NCI-H1436 (cell line): ENCODE results near the gene TCF7.
A peak's percentile ranks its signal among the peaks of the same experiment; 100 is the strongest.
"Not testable (repeated sequence)": the region's sequence is repeated elsewhere in the genome, so short reads cannot be mapped to it uniquely, and the experiment has no call there.

Source experiments
- DNase-seq: peaks from one replicate; lab custom pipeline; 2025; lab: John Stamatoyannopoulos, UW

TCF7 gene

DNA sequence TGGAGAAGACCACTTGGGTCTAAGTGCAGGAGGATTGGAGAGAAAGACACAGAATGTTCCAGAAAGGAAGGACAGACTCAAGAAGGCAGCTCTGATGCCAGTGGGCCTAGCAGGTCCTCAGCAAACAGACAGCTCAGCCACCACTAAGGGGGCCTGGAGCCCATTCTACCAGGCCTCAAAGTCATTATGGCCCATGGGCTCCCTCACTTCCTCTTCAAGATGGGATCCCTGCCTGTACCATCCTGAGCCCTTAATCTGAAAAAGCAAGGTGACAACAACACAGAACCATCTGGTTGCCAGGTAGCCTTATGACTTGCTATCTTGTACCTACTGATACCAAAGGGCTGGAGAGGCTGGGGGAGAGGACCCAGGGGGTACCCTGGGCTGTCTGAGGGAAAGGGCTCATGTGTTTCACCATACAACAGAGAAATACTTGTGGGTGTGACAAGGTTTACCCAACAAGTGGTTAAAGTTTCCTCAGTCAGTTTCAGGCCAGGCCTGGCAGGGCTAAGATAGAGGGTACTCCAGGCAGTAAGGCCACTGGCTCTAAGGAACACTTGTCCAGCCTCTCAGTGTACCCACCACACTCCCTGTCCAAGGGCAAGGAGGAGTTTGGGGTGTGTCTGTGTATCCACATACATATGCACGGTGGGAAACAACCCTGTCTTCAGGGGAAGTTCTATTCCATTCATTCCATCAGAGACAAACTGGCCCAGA is 30.7 kb downstream of the TCF7 start:
- no peak for DNase-seq

DNA sequence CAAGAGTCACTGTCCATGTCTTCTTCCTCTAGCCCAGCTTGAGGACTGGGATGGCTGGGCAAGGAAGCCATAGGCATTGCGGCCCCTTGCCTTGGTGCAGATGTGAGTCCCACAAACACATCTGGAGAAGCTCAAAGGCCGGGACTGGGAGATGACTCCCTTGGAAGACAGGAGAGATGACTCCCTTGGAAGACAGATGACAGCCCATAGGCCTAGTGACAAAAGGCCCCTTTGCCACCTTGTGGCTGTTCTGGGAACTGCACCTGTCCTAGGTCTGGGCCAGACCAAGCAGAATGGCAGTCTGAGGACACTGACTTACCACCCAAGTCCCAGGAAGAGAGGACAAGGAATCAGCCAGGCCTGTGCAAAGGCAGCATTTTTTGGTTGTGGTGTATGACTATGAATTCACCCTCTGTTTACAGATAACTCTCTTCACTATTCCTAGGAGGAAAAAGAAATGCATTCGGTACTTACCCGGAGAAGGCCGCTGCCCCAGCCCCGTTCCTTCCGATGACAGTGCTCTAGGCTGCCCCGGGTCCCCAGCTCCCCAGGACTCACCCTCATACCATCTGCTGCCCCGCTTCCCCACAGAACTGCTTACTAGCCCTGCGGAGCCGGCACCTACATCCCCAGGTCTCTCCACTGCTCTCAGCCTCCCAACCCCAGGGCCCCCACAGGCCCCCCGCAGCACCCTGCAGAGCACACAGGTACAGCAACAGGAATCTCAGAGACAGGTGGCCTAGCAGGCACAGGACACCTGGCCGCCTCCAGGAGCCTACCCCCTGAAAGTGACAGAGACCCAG is 31.5 kb downstream of the TCF7 start:
- DNase-seq: peak; percentile 23

DNA sequence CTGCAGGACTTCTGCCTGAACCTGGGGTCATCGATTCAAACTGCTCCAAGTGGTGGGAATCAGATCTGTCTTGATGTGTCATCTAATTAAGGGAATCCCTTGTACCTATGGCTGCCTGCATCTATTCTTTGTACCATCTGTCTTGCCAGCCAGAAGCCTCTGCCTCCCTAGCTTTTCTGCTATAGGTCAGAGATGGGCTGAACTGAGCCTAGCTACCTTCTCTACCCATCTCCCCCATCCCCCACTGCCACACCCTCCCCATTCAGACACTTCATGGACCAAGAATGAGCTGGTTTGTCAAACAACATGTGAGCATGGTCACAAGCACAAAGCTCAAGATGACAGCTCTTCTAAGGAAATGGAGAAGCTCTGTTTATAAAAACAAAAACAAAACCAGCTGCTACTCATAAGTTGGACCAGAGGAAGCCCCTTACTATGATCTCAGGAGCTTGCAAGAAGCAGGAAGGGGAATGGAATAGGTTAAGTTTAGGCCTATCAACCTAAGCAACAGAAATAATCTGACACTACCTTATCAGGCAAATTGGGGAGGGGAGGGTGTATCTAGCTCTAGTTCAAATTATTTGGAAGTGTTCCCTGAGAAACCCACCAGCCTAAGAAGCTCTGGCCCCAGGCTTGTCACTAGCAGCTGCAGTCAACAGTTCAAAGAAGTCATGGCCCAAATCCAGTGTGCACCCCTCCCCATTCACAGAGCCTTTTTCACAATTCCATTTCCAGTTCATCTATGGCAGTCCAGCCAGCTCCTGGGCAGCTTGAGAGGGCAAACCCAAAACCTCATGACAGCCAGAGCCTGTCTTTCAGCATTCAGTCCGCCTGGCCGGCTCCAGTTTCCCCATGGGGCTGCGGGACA is 32.4 kb downstream of the TCF7 start:
- no peak for DNase-seq

- DNase-seq: no peak
Observed at GRCh38 chr5:134148316-134148715, 33.8 kb downstream of the TCF7 start.

GRCh38 chr5:134148986-134149539 is 34.6 kb downstream of the TCF7 start:
- DNase-seq: no peak

GRCh38 chr5:134149571-134150303 is 35.3 kb downstream of the TCF7 start:
- no peak for DNase-seq

DNA sequence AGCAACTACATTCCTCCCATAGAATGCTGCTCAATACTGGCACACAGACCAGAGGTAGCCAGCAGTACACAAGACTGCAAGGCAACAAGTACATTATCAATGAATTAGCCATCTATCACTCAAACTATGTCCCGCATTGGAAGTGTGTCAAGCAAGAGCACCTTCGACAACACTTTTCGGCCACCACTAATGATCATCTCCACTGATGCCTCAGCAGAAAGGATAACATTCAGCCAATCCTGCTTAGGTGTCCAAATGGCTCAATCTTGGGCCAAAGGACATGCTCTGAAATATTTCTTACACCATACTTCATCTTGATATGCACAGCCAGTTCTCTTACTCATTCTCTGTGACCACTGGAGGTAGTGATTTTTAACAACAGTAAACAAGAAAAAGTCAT is 37.2 kb downstream of the TCF7 start:
- no peak for DNase-seq

GRCh38 chr5:134152173-134152832 is 37.8 kb downstream of the TCF7 start:
- DNase-seq: not testable (repeated sequence)

- DNase-seq: no peak
Observed at GRCh38 chr5:134153241-134153640, 38.8 kb downstream of the TCF7 start.

GRCh38 chr5:134153657-134154056 is 39.2 kb downstream of the TCF7 start:
- DNase-seq: no peak

DNA sequence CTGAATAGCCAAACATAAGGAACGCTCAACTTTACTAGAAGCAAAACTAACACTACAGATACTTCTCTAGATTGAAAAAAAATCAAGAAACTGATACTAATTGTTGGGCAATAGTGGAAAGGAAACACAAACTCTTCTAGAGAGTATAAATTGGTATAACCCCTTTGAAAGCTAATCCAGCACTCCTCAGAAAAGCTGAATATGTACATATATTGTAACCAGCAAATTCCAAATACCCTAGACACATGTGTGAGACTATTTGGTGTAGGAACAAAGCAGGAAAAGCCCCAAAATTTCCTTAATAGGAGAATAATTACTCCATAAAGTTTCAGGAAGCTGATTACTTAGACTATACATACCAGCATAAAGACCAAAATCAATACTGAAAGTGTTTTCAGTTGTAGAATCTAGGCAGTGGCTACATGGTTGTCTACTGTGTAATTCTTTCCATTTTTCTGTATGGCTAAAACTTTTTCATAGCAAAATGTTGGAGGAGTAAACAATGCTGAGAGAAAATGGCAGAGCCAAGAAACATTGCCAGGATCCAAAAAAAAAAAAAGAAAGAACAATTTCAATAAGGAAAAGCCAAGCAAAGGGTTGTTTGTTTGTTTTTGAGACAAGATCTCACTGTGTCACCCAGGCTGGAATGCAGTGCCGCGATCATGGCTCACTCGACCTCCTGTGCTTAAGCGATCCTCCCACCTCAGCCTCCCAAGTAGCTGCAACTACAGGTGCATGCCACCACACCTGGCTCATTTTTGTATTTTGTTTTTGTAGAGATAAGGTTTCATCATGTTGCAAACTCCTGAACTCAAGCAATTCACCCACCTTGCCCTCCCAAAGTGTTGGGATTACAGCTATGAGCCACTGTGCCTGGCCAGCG is 47.3 kb downstream of the TCF7 start:
- DNase-seq: no peak

- DNase-seq: no peak
Observed at GRCh38 chr5:134162592-134162991, 48.1 kb downstream of the TCF7 start.

DNA sequence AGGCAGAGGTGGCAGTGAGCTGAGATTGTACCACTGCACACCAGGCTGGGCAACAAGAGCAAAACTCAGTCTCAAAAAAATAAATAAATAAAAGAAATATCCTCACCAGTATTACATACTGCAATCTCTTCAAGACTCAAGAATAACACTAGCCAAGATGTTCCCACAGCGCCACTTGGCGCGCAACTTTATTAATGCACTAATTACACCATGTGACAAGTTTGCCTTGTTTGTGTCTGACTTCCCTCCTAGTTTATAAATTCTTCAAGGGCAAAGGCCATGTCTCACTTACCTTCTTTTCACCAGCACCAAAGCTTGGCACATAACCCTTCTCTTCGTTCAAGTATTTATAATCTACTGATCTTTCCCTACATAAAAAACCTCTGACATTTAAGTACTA is 57.5 kb downstream of the TCF7 start:
- no peak for DNase-seq

GRCh38 chr5:134174841-134175839 is 60.7 kb downstream of the TCF7 start:
- no peak for DNase-seq

DNA sequence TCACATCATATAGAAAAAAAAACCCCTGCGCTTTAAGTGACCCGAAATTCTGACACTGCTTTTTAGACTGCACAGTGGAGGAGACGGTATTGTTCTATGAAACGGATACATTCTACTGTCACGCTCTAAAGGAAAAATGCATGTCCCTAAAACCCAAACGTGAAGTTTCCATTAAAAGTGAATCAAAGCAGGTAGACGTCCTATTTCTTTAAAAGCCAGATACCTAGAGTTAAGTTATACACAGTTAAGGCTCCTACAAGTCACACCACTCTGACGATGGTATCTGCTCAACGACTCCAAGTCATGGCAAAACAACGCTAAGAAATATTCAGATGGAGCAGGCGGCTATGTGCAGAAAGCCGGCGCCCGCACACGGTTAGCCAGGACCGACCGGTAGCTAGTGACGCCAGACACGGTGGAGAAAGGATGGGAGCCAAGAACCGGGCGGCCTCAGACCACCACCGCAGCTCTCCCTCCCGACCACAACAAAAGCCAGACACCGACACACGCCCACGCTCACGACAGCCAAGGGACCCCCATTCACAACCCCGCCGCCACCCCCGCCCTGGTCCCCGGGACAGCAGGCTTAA is 61.5 kb downstream of the TCF7 start:
- DNase-seq: no peak

- DNase-seq: peak; percentile 73
Observed at GRCh38 chr5:134176511-134177368, 62.3 kb downstream of the TCF7 start, which contains the start of gene SKP1. TSS of gene SKP1 (minus strand) at chr5:134176950. CDS start at chr5:134174022, 2,928 bp downstream.
